Calu3 (cell line): Measurements from ENCODE around the gene MLH1. TPM values are rescaled to one million over a fixed set of nuclear protein-coding genes. Genes with fewer than 3 reads are reported as not detected.

Experiments used
- BruUV-seq: library from RNA; stranded (reverse); fragments of 400-500 nt; replicated peaks from 2 replicates; lab custom pipeline; 2021; lab: Mats Ljungman, UMichigan
- CTCF ChIA-PET: fragments of 300-600 bp; sonication (Branson Sonifier 250); formaldehyde crosslinking; loops from one replicate; lab custom pipeline; 2022; ENCODE audit warnings: antibody characterized with exemption; lab: Charles Lee
- DNase-seq: peaks from one replicate; pipeline ENCODE4 v3.0.0; 2022
- H3K27ac Mint-ChIP-seq: one replicate; pipeline ENCODE4 v1.8.0; 2022; ENCODE audit warnings: mixed read lengths; ENCODE audit not compliant: unreplicated experiment
- H3K27me3 Mint-ChIP-seq: one replicate; pipeline ENCODE4 v1.8.0; 2022; ENCODE audit warnings: mixed read lengths; ENCODE audit not compliant: unreplicated experiment
- H3K36me3 Mint-ChIP-seq: one replicate; pipeline ENCODE4 v1.8.0; 2022; ENCODE audit warnings: mild to moderate bottlenecking, moderate library complexity, mixed read lengths; ENCODE audit not compliant: insufficient read depth, unreplicated experiment
- H3K4me1 Mint-ChIP-seq: one replicate; pipeline ENCODE4 v1.8.0; 2022; ENCODE audit warnings: mild to moderate bottlenecking, low read depth, mixed read lengths; ENCODE audit not compliant: unreplicated experiment
- H3K4me3 Mint-ChIP-seq: one replicate; pipeline ENCODE4 v1.8.0; 2022; ENCODE audit warnings: mild to moderate bottlenecking, low read depth, moderate library complexity, mixed read lengths; ENCODE audit not compliant: unreplicated experiment
- H3K9me3 Mint-ChIP-seq: one replicate; pipeline ENCODE4 v1.8.0; 2022; ENCODE audit warnings: low read depth, mixed read lengths; ENCODE audit not compliant: unreplicated experiment
- intact Hi-C: fragments of 100-400 bp; cut with micrococcal nuclease; formaldehyde crosslinking; loops from one replicate; pipeline ENCODE4 v1.10.0; 2022; ENCODE audit not compliant: unreplicated experiment
- total RNA-seq: library from RNA; stranded (reverse); gene quantifications from 2 replicates; pipeline ENCODE4 v1.2.3, GENCODE V29; 2022
- TF ChIP-seq, protein P1 (sequence below): fragments of 200-600 bp; IDR thresholded peaks from one replicate; pipeline ENCODE4 v1.8.0; 2022; ENCODE audit warnings: antibody characterized with exemption; ENCODE audit not compliant: unreplicated experiment

MLH1 gene
- total RNA-seq, 1 experiment from 2014 or later = 32.8 TPM

DNA sequence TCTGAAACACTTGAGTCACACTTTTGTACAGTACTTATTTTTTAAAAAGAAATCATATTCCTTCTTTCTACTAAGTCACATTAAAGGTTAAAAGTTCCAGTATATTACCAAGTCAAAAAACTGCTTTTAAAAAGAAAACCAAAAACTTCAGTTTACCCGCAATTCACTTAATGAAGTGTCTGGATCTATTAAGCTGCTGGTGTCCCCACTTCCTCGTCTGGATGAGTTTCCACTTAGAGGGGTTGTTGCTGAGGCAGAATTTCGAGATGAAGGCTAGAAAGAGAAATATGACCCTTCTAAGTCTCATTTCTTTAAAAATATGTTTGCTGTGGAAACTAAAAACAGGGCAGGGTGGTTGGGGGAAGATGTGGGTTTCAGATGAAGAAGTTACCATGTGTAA is 101.3 kb downstream of the MLH1 start:
- Mint-ChIP-seq H3K27me3 (no peaks in the 10 kb centered on the region), H3K27ac (no peak overlapping the region), H3K36me3 (no peaks in the 10 kb centered on the region), H3K9me3 (no peaks in the 10 kb centered on the region), H3K4me1 (no peaks in the 10 kb centered on the region), H3K4me3 (no peak overlapping the region)
- TF ChIP-seq, protein P1, sequence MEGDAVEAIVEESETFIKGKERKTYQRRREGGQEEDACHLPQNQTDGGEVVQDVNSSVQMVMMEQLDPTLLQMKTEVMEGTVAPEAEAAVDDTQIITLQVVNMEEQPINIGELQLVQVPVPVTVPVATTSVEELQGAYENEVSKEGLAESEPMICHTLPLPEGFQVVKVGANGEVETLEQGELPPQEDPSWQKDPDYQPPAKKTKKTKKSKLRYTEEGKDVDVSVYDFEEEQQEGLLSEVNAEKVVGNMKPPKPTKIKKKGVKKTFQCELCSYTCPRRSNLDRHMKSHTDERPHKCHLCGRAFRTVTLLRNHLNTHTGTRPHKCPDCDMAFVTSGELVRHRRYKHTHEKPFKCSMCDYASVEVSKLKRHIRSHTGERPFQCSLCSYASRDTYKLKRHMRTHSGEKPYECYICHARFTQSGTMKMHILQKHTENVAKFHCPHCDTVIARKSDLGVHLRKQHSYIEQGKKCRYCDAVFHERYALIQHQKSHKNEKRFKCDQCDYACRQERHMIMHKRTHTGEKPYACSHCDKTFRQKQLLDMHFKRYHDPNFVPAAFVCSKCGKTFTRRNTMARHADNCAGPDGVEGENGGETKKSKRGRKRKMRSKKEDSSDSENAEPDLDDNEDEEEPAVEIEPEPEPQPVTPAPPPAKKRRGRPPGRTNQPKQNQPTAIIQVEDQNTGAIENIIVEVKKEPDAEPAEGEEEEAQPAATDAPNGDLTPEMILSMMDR = no peak
- CTCF ChIA-PET = no interaction called here
- no TSS peak for BruUV-seq
- intact Hi-C loops = no loop called here
- no peak for DNase-seq

- H3K4me3 Mint-ChIP-seq = no peak overlapping the region
These were observed 103.0 kb downstream of the MLH1 start for GRCh38 chr3:37096288-37096687.

GRCh38 chr3:37096975-37097374 is 103.7 kb downstream of the MLH1 start:
- TF ChIP-seq, protein P1 = no peak
- CTCF ChIA-PET = no interaction called here
- Mint-ChIP-seq H3K36me3 (no peaks in the 10 kb centered on the region), H3K4me1 (no peaks in the 10 kb centered on the region), H3K9me3 (no peaks in the 10 kb centered on the region), H3K27me3 (no peaks in the 10 kb centered on the region), H3K4me3 (no peak overlapping the region), H3K27ac (no peak overlapping the region)
- intact Hi-C loops = no loop called here
- BruUV-seq = no TSS peak
- DNase-seq = no peak

More at GRCh38 chr3:37096288-37096687, 103.0 kb downstream of the MLH1 start:
- TF ChIP-seq, protein P1 = no peak
- DNase-seq = no peak
- CTCF ChIA-PET = no interaction called here
- intact Hi-C loops = no loop called here
- Mint-ChIP-seq H3K9me3 (no peaks in the 10 kb centered on the region), H3K36me3 (no peaks in the 10 kb centered on the region), H3K27ac (no peak overlapping the region), H3K4me1 (no peaks in the 10 kb centered on the region), H3K27me3 (no peaks in the 10 kb centered on the region)
- no TSS peak for BruUV-seq

- no TSS peak for BruUV-seq
- TF ChIP-seq, protein P1 = no peak
- H3K27ac Mint-ChIP-seq = no peak overlapping the region
- DNase-seq = no peak
- no peaks in the 10 kb centered on the region for H3K27me3 Mint-ChIP-seq
- no peaks in the 10 kb centered on the region for H3K9me3 Mint-ChIP-seq
- CTCF ChIA-PET = no interaction called here
- intact Hi-C loops = no loop called here
- peaks cover 4% of the 10 kb centered on the region for H3K4me1 Mint-ChIP-seq
- H3K4me3 Mint-ChIP-seq = no peak overlapping the region
- H3K36me3 Mint-ChIP-seq = no peaks in the 10 kb centered on the region
These were observed 104.5 kb downstream of the MLH1 start for GRCh38 chr3:37097776-37098175.
